H9 (cell line): ENCODE results near the gene BCAR3. TPM values are rescaled to one million over a fixed set of nuclear protein-coding genes. Genes with fewer than 3 reads are reported as not detected.

Source experiments
- DNase-seq: peaks from one replicate; pipeline ENCODE4 v3.0.0-alpha.2; 2017
- H2AFZ ChIP-seq: one replicate; pipeline ENCODE4 v1.6.1; 2013; ENCODE audit warnings: mild to moderate bottlenecking, low read length, control low read depth, moderate library complexity
- H2AK5ac ChIP-seq: 2 replicates; pipeline ENCODE4 v1.6.1; 2013; ENCODE audit warnings: low read length, control low read depth, mixed read lengths; ENCODE audit not compliant: insufficient read length
- H2BK120ac ChIP-seq: one replicate; pipeline ENCODE4 v1.6.1; 2013; ENCODE audit warnings: low read depth, mild to moderate bottlenecking, low read length, control low read depth, inconsistent platforms; ENCODE audit not compliant: poor library complexity, severe bottlenecking
- H2BK12ac ChIP-seq: 2 replicates; pipeline ENCODE4 v1.6.1; 2013; ENCODE audit warnings: low read length, control low read depth, mixed read lengths, low read depth; ENCODE audit not compliant: insufficient read length
- H2BK15ac ChIP-seq: 2 replicates; pipeline ENCODE4 v1.6.1; 2013; ENCODE audit warnings: low read depth, low read length, control low read depth
- H2BK20ac ChIP-seq: one replicate; pipeline ENCODE4 v1.6.1; 2013; ENCODE audit warnings: low read depth, mild to moderate bottlenecking, low read length, control low read depth, inconsistent platforms; ENCODE audit not compliant: poor library complexity, severe bottlenecking
- H2BK5ac ChIP-seq: 2 replicates; pipeline ENCODE4 v1.6.1; 2013; ENCODE audit warnings: low read length, control low read depth, mixed read lengths; ENCODE audit not compliant: insufficient read length
- H3K14ac ChIP-seq: 2 replicates; pipeline ENCODE4 v1.6.1; 2013; ENCODE audit warnings: low read length, control low read depth; ENCODE audit not compliant: insufficient read depth
- H3K18ac ChIP-seq: 2 replicates; pipeline ENCODE4 v1.6.1; 2013; ENCODE audit warnings: low read depth, mild to moderate bottlenecking, mixed read lengths, low read length, control low read depth; ENCODE audit not compliant: insufficient read length
- H3K23ac ChIP-seq: 2 replicates; pipeline ENCODE4 v1.6.1; 2013; ENCODE audit warnings: low read length, control low read depth, mixed read lengths, low read depth; ENCODE audit not compliant: insufficient read length
- H3K23me2 ChIP-seq: 2 replicates; pipeline ENCODE4 v1.6.1; 2013; ENCODE audit warnings: low read depth, mild to moderate bottlenecking, mixed read lengths, low read length, control low read depth; ENCODE audit not compliant: insufficient read length, poor library complexity, severe bottlenecking
- H3K27ac ChIP-seq: 2 replicates; pipeline ENCODE4 v1.5.1; 2013; ENCODE audit warnings: low read length, control low read depth, mixed read lengths, low read depth; ENCODE audit not compliant: insufficient read length
- H3K27me3 ChIP-seq: 2 replicates; pipeline ENCODE4 v1.6.1; 2013; ENCODE audit warnings: low read length, control low read depth, inconsistent platforms; ENCODE audit not compliant: insufficient read depth
- H3K4ac ChIP-seq: 2 replicates; pipeline ENCODE4 v1.6.1; 2013; ENCODE audit warnings: low read depth, mild to moderate bottlenecking, control low read depth, inconsistent platforms, low read length, moderate library complexity
- H3K4me1 ChIP-seq: 2 replicates; pipeline ENCODE4 v1.6.1; 2013; ENCODE audit warnings: low read length, control low read depth, inconsistent platforms; ENCODE audit not compliant: insufficient read depth
- H3K4me2 ChIP-seq: 2 replicates; pipeline ENCODE4 v1.6.1; 2013; ENCODE audit warnings: low read length, control low read depth, mixed read lengths; ENCODE audit not compliant: insufficient read length, insufficient read depth
- H3K56ac ChIP-seq: 2 replicates; pipeline ENCODE4 v1.6.1; 2013; ENCODE audit warnings: low read depth, mild to moderate bottlenecking, mixed read lengths, low read length, control low read depth; ENCODE audit not compliant: insufficient read length
- H3K79me1 ChIP-seq: 2 replicates; pipeline ENCODE4 v1.6.1; 2013; ENCODE audit warnings: low read depth, mild to moderate bottlenecking, moderate library complexity, low read length, control low read depth, inconsistent platforms; ENCODE audit not compliant: insufficient read depth, poor library complexity, severe bottlenecking
- H3K79me2 ChIP-seq: 2 replicates; pipeline ENCODE4 v1.6.1; 2013; ENCODE audit warnings: low read length, control low read depth, inconsistent platforms; ENCODE audit not compliant: insufficient read depth
- H3K9ac ChIP-seq: 2 replicates; pipeline ENCODE4 v1.6.1; 2013; ENCODE audit warnings: low read length, control low read depth, mixed read lengths; ENCODE audit not compliant: insufficient read length; ENCODE audit errors: extremely low read depth
- H3K9me3 ChIP-seq: one replicate; pipeline ENCODE4 v1.6.1; 2013; ENCODE audit warnings: low read depth, low read length, inconsistent platforms; ENCODE audit not compliant: control insufficient read depth
- H3T11ph ChIP-seq: one replicate; pipeline ENCODE4 v1.6.1; 2013; ENCODE audit warnings: mild to moderate bottlenecking, low read length, control low read depth, inconsistent platforms
- H4K20me1 ChIP-seq: one replicate; pipeline ENCODE4 v1.6.1; 2013; ENCODE audit not compliant: control insufficient read depth, insufficient read length, insufficient read depth
- H4K5ac ChIP-seq: 2 replicates; pipeline ENCODE4 v1.6.1; 2013; ENCODE audit warnings: low read depth, mild to moderate bottlenecking, mixed read lengths, low read length, control low read depth; ENCODE audit not compliant: insufficient read length
- H4K8ac ChIP-seq: replicated peaks from 2 replicates; pipeline ENCODE4 v1.6.1; 2013; ENCODE audit warnings: low read length, control low read depth, mixed read lengths, low read depth; ENCODE audit not compliant: insufficient read length
- H4K91ac ChIP-seq: 2 replicates; pipeline ENCODE4 v1.6.1; 2013; ENCODE audit warnings: low read depth, mild to moderate bottlenecking, moderate library complexity, mixed read lengths, low read length, control low read depth; ENCODE audit not compliant: insufficient read length
- H3K27ac Mint-ChIP-seq, 3 experiments: 2 replicates in 2 of 3; 3 replicates in 1 of 3; pipeline ENCODE4 v1.8.0; 2020 to 2021; ENCODE audit warnings: mixed read lengths in 3 of 3, mild to moderate bottlenecking in 1 of 3, moderate library complexity in 1 of 3
- H3K27me3 Mint-ChIP-seq: 2 replicates; pipeline ENCODE4 v1.8.0; 2021; ENCODE audit warnings: low read depth, mild to moderate bottlenecking, moderate library complexity, mixed read lengths
- H3K36me3 Mint-ChIP-seq, 3 experiments: 2 replicates in 2 of 3; 3 replicates in 1 of 3; pipeline ENCODE4 v1.8.0; 2020 to 2021; ENCODE audit warnings: low read depth in 3 of 3, mixed read lengths in 3 of 3; ENCODE audit not compliant: insufficient read depth in 1 of 3
- H3K4me1 Mint-ChIP-seq, 2 experiments: 2 replicates each; pipeline ENCODE4 v1.8.0; 2020; ENCODE audit warnings: mixed read lengths in 2 of 2
- H3K4me3 Mint-ChIP-seq, 2 experiments: 2 replicates in 1 of 2; 3 replicates in 1 of 2; pipeline ENCODE4 v1.8.0; 2020 to 2021; ENCODE audit warnings: mild to moderate bottlenecking in 2 of 2, mixed read lengths in 2 of 2, moderate library complexity in 1 of 2
- H3K9me3 Mint-ChIP-seq, 2 experiments: 2 replicates in 1 of 2; 3 replicates in 1 of 2; pipeline ENCODE4 v1.8.0; 2020; ENCODE audit warnings: mild to moderate bottlenecking in 2 of 2, mixed read lengths in 2 of 2, moderate library complexity in 1 of 2
- CTCF ChIP-seq: fragments of 200-600 bp; sonication (generic); conservative IDR thresholded peaks from 3 replicates; pipeline ENCODE4 v1.8.0; 2021; ENCODE audit warnings: antibody characterized with exemption, mild to moderate bottlenecking
- WGBS: extraction: QIAGEN DNeasy Blood & Tissue Kit; methylation state at CpG from one replicate; pipeline ENCODE4 v1.1.7; 2013; ENCODE audit warnings: missing lambda C conversion rate, low lambda C conversion rate, mixed read lengths; ENCODE audit not compliant: insufficient read length; ENCODE audit errors: extremely low coverage; 5-methylcytosine and 5-hydroxymethylcytosine counted together
- total RNA-seq: library from RNA; stranded (reverse); gene quantifications from 2 replicates; pipeline ENCODE4 v1.2.1, GENCODE V29; 2021

BCAR3 gene
- total RNA-seq, 1 experiment from 2014 or later = 4.9 TPM

DNA sequence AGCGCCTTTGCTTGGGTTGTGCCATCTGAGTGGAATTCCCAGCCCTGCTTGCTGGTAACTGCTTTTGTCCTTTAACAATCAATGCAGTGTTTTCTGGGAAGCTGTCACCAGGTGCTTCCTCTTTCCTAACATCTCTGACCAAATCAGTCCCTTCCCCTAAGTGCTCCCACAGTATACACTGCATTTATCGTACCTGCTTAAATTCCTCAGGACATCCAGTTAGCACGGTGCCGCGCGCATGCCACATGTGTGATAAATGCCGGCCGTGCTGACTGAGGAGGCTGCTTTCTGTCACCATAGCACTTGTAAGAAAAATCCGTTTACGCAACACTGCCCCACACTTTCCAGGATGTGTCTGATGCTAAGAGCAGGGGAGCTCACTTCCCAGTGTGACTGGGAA, 115.4 kb downstream of the BCAR3 start:
- H3K27me3 Mint-ChIP-seq = no peaks in the 10 kb centered on the region
- H3K4me3 Mint-ChIP-seq = no peak overlapping the region
- no peak overlapping the region for H3K56ac ChIP-seq
- no peak overlapping the region for H3K27ac ChIP-seq
- H3K4me2 ChIP-seq = no peak overlapping the region
- H2AK5ac ChIP-seq = no peak overlapping the region
- no peaks in the 10 kb centered on the region for H3K79me2 ChIP-seq
- H4K91ac ChIP-seq = no peak overlapping the region
- peak overlapping the region; percentile 45 to 53 (median 51); a peak in 4 of 7 replicates for H3K27ac Mint-ChIP-seq
- H3K14ac ChIP-seq = no peak overlapping the region
- H3K23me2 ChIP-seq = no peaks in the 10 kb centered on the region
- H3K9me3 ChIP-seq = no peaks in the 10 kb centered on the region
- H3K4ac ChIP-seq = no peak overlapping the region
- no peak overlapping the region for H2BK15ac ChIP-seq
- no peak overlapping the region for H2AFZ ChIP-seq
- H3K4me1 Mint-ChIP-seq = no peaks in the 10 kb centered on the region; a peak in 1 of 4 replicates
- no peak overlapping the region for H4K5ac ChIP-seq
- H3K36me3 Mint-ChIP-seq = peaks cover 20 to 61% (median 46%) of the 10 kb centered on the region in 3 experiments
- no peak overlapping the region for H2BK20ac ChIP-seq
- no peaks in the 10 kb centered on the region for H3K27me3 ChIP-seq
- H3K18ac ChIP-seq = no peak overlapping the region
- H3K79me1 ChIP-seq = no peaks in the 10 kb centered on the region
- H3K4me1 ChIP-seq = no peaks in the 10 kb centered on the region
- H4K20me1 ChIP-seq = no peaks in the 10 kb centered on the region
- no peak overlapping the region for H3T11ph ChIP-seq
- no CpG with 5 or more reads among the region's 10 CpGs for WGBS
- no peak for DNase-seq
- no peak overlapping the region for H4K8ac ChIP-seq
- H3K9ac ChIP-seq = no peak overlapping the region
- no peak overlapping the region for H2BK120ac ChIP-seq
- no peak overlapping the region for H3K23ac ChIP-seq
- H2BK5ac ChIP-seq = no peak overlapping the region
- H2BK12ac ChIP-seq = no peak overlapping the region
- TF ChIP-seq CTCF = no peak
- no peaks in the 10 kb centered on the region for H3K9me3 Mint-ChIP-seq
